HepG2 (cell line): ENCODE results near the gene SUCLA2. TPM values are rescaled to one million over a fixed set of nuclear protein-coding genes. Genes with fewer than 3 reads are reported as not detected.

Experiments
- ATAC-seq: fragments of 200-7000 bp; cut with Tn5 transposase; 3 replicates; pipeline ENCODE4 v1.9.1; 2020; ENCODE audit warnings: mild to moderate bottlenecking, moderate library complexity
- BruUV-seq: library from RNA; stranded (reverse); fragments of 400-500 nt; replicated peaks from 2 replicates; lab custom pipeline; 2021; lab: Mats Ljungman, UMichigan
- CTCF ChIA-PET: fragments of 300-600 bp; formaldehyde crosslinking; extraction: SDS; loops from one replicate; lab custom pipeline; 2021; ENCODE audit warnings: low total read pairs, inconsistent platforms, low intra/inter-chr PET ratio; lab: Yijun Ruan, JAX
- POLR2A ChIA-PET: fragments of 350-600 bp; sonication (Branson Sonifier 250); formaldehyde crosslinking; loops from one replicate; lab custom pipeline; 2020; ENCODE audit warnings: antibody characterized with exemption, inconsistent platforms; lab: Yijun Ruan, JAX
- DNase-seq: peaks from one replicate; pipeline ENCODE4 v3.0.0-alpha.2; 2015; ENCODE audit warnings: low spot score
- FAIRE-seq: peaks from 3 replicates; lab custom pipeline; 2011; peaks lifted over from hg19 to GRCh38; lab: Jason Lieb, UNC
- H2AFZ ChIP-seq: one replicate; pipeline ENCODE4 v1.6.1; 2011; ENCODE audit warnings: low read length, inconsistent platforms
- H3K27ac ChIP-seq: fragments of 300-600 bp; 3 replicates; pipeline ENCODE4 v1.8.0; 2011; ENCODE audit warnings: mixed run types, mild to moderate bottlenecking, mixed read lengths, low read length, inconsistent platforms; ENCODE audit not compliant: insufficient read depth; ENCODE audit errors: extremely low read length
- H3K27me3 ChIP-seq, 2 experiments: fragments of 200-600 bp in 1 of 2; 2 replicates in 1 of 2; 3 replicates in 1 of 2; pipeline versions ENCODE4 v1.6.0 to v1.8.0; 2011; ENCODE audit warnings: low read length in 2 of 2, mild to moderate bottlenecking in 2 of 2, moderate library complexity in 2 of 2, inconsistent platforms in 1 of 2; ENCODE audit not compliant: insufficient read depth in 2 of 2, control insufficient read depth in 1 of 2
- H3K36me3 ChIP-seq, 2 experiments: fragments of 200-600 bp in 1 of 2; replicated peaks in 1 of 2; 2 replicates in 1 of 2; 3 replicates in 1 of 2; pipeline versions ENCODE4 v1.5.1 to v1.8.0; 2011; ENCODE audit warnings: low read length in 2 of 2, inconsistent platforms in 1 of 2; ENCODE audit not compliant: insufficient read depth in 2 of 2, control insufficient read depth in 1 of 2
- H3K4me1 ChIP-seq: 2 replicates; pipeline ENCODE4 v1.5.1; 2012; ENCODE audit warnings: low read length, inconsistent platforms; ENCODE audit not compliant: insufficient read depth
- H3K4me2 ChIP-seq: 2 replicates; pipeline ENCODE4 v1.6.0; 2011; ENCODE audit warnings: low read depth, low read length, inconsistent platforms
- H3K4me3 ChIP-seq, 3 experiments: fragments of 200-600 bp in 1 of 3; sonication (generic), shearing (Covaris generic) in 1 of 3; replicated peaks in 1 of 3; 2 replicates each; pipeline ENCODE4 v1.5.1; 2011 to 2016; ENCODE audit warnings: low read length in 3 of 3, inconsistent platforms in 2 of 3, low read depth in 2 of 3, mild to moderate bottlenecking in 2 of 3, control low read depth in 1 of 3, mixed read lengths in 1 of 3; ENCODE audit not compliant: insufficient read depth in 1 of 3
- H3K79me2 ChIP-seq: one replicate; pipeline ENCODE4 v1.6.1; 2011; ENCODE audit warnings: low read length, inconsistent platforms; ENCODE audit not compliant: insufficient read depth
- H3K9ac ChIP-seq: 2 replicates; pipeline ENCODE4 v1.6.0; 2011; ENCODE audit warnings: mild to moderate bottlenecking, low read depth, low read length, inconsistent platforms; ENCODE audit not compliant: insufficient read depth
- H3K9me3 ChIP-seq: 2 replicates; pipeline ENCODE4 v1.5.1; 2012; ENCODE audit warnings: mild to moderate bottlenecking, low read length
- H4K20me1 ChIP-seq: 2 replicates; pipeline ENCODE4 v1.6.0; 2011; ENCODE audit warnings: inconsistent platforms, mild to moderate bottlenecking, low read length, moderate library complexity; ENCODE audit not compliant: insufficient read depth
- FOXJ3 ChIP-seq: sonication (generic); formaldehyde crosslinking; IDR thresholded peaks from 2 replicates; pipeline ENCODE4 v1.4.0; 2020; ENCODE audit warnings: missing genetic modification reagents, mild to moderate bottlenecking, borderline replicate concordance
- GABPB1 ChIP-seq: IDR thresholded peaks from 2 replicates; pipeline ENCODE4 v1.6.1; 2016; ENCODE audit warnings: mild to moderate bottlenecking, missing genetic modification reagents, moderate library complexity, missing compliant biosample characterization
- ISL2 ChIP-seq: sonication (generic); formaldehyde crosslinking; IDR thresholded peaks from 2 replicates; pipeline ENCODE4 v1.5.0; 2020; ENCODE audit warnings: missing genetic modification reagents
- MTA3 ChIP-seq: sonication (generic); formaldehyde crosslinking; IDR thresholded peaks from 2 replicates; pipeline ENCODE4 v1.4.0; 2020; ENCODE audit warnings: missing genetic modification reagents
- NCOA2 ChIP-seq: sonication (generic); formaldehyde crosslinking; IDR thresholded peaks from 2 replicates; pipeline ENCODE4 v1.8.0; 2022; ENCODE audit warnings: inconsistent platforms
- NPAS2 ChIP-seq: sonication (generic); formaldehyde crosslinking; IDR thresholded peaks from 2 replicates; pipeline ENCODE4 v1.8.0; 2022; ENCODE audit warnings: mild to moderate bottlenecking, missing genetic modification reagents, borderline replicate concordance
- PHB2 ChIP-seq: fragments of 450-650 bp; IDR thresholded peaks from 2 replicates; pipeline ENCODE4 v1.6.1; 2018; ENCODE audit not compliant: partially characterized antibody
- PRPF4 ChIP-seq: fragments of 200-400 bp; formaldehyde crosslinking; IDR thresholded peaks from 2 replicates; pipeline ENCODE4 v1.6.1; 2016; ENCODE audit warnings: low read length, low read depth; ENCODE audit not compliant: poor library complexity, severe bottlenecking
- SIX4 ChIP-seq: sonication (generic); formaldehyde crosslinking; IDR thresholded peaks from 2 replicates; pipeline ENCODE4 v1.4.0; 2020; ENCODE audit warnings: missing genetic modification reagents
- SMAD1 ChIP-seq: sonication (generic); formaldehyde crosslinking; IDR thresholded peaks from 2 replicates; pipeline ENCODE4 v1.4.0; 2020; ENCODE audit warnings: missing genetic modification reagents, low read depth, mild to moderate bottlenecking, borderline replicate concordance
- TBL1XR1 ChIP-seq: fragments of 150-350 bp; IDR thresholded peaks from 2 replicates; pipeline ENCODE4 v1.6.1; 2014; ENCODE audit warnings: borderline replicate concordance, low read length; ENCODE audit not compliant: partially characterized antibody
- ZFP36L2 ChIP-seq: sonication (generic); formaldehyde crosslinking; IDR thresholded peaks from 2 replicates; pipeline ENCODE4 v1.4.0; 2020; ENCODE audit warnings: missing genetic modification reagents
- ZNF446 ChIP-seq: sonication (generic); formaldehyde crosslinking; IDR thresholded peaks from 2 replicates; pipeline ENCODE4 v1.5.0; 2020; ENCODE audit warnings: mild to moderate bottlenecking, missing genetic modification reagents
- ZNF546 ChIP-seq: sonication (generic); formaldehyde crosslinking; conservative IDR thresholded peaks from 2 replicates; pipeline ENCODE4 v1.8.1; 2023; ENCODE audit warnings: mild to moderate bottlenecking, missing genetic modification reagents
- ZNF720 ChIP-seq: sonication (generic); formaldehyde crosslinking; IDR thresholded peaks from 2 replicates; pipeline ENCODE4 v1.4.0; 2020; ENCODE audit warnings: missing genetic modification reagents
- ZNF768 ChIP-seq: sonication (generic); formaldehyde crosslinking; IDR thresholded peaks from 2 replicates; pipeline ENCODE4 v1.4.0; 2020; ENCODE audit warnings: missing genetic modification reagents
- WGBS: methylation state at CpG from one replicate; pipeline ENCODE4 v1.1.6; 2017; ENCODE audit warnings: low lambda C conversion rate; 5-methylcytosine and 5-hydroxymethylcytosine counted together
- in situ Hi-C: cut with HindIII; loops from 2 replicates; pipeline ENCODE4 v1.10.0; 2017; ENCODE audit warnings: low pct_unique_long_range_greater_than_20kb; ENCODE audit not compliant: extremely low pct_ligation_motif_present
- intact Hi-C: fragments of 100-400 bp; cut with micrococcal nuclease; formaldehyde crosslinking; loops from one replicate; pipeline ENCODE4 v1.10.0; 2022; ENCODE audit not compliant: unreplicated experiment
- polyA plus RNA-seq, 8 experiments: library from polyadenylated mRNA; depleted of rRNA in 3 of 8; stranded (reverse) in 7 of 8; unstranded in 1 of 8; fragments of >200 nt; fragmentation: Illumina TruSeq in 4 of 8; extraction: Trizol in 4 of 8; gene quantifications; 2 replicates each; pipeline versions ENCODE4 v1.2.1 to v1.2.3, GENCODE V29; 2011 to 2016; ENCODE audit warnings: low read depth in 4 of 8, missing spikeins in 1 of 8, mixed read lengths in 1 of 8; ENCODE audit not compliant: insufficient read depth in 1 of 8
- total RNA-seq, 5 experiments: library from RNA; depleted of rRNA; stranded (reverse); fragments of >200 nt; fragmentation: Illumina TruSeq; extraction: Trizol; gene quantifications; 2 replicates each; pipeline ENCODE4 v1.2.3, GENCODE V29; 2016; ENCODE audit warnings: low read depth in 1 of 5
- TF ChIP-seq, protein P1 (sequence below): sonication (generic); formaldehyde crosslinking; IDR thresholded peaks from 2 replicates; pipeline ENCODE4 v1.5.0; 2020; ENCODE audit warnings: missing genetic modification reagents
- TF ChIP-seq, protein P2 (sequence below): sonication (generic); formaldehyde crosslinking; IDR thresholded peaks from 2 replicates; pipeline ENCODE4 v1.8.0; 2022; ENCODE audit warnings: mild to moderate bottlenecking, missing genetic modification reagents
- TF ChIP-seq, protein P3 (sequence below): sonication (generic); formaldehyde crosslinking; IDR thresholded peaks from 2 replicates; pipeline ENCODE4 v1.4.0; 2020; ENCODE audit warnings: missing genetic modification reagents

SUCLA2 gene
- total and polyA plus RNA-seq, 2 of the 13 experiments (the other 11 are each of a cell fraction or from before 2014, with no cell fraction given): 28.4 to 77.1 TPM

GRCh38 chr13:47929156-47929555 lies 71.9 kb downstream of the SUCLA2 start:
- FAIRE-seq: no peak
- BruUV-seq: no TSS peak

GRCh38 chr13:47917022-47917574 lies 84.0 kb downstream of the SUCLA2 start:
- Histone ChIP-seq H3K4me3 (no peak overlapping the region), H3K4me1 (no peaks in the 10 kb centered on the region), H3K27me3 (no peaks in the 10 kb centered on the region), H3K4me2 (no peak overlapping the region), H3K27ac (no peak overlapping the region), H3K36me3 (no peaks in the 10 kb centered on the region), H2AFZ (no peak overlapping the region), H3K9ac (no peak overlapping the region), H3K79me2 (no peaks in the 10 kb centered on the region), H3K9me3 (no peaks in the 10 kb centered on the region), H4K20me1 (no peaks in the 10 kb centered on the region)
- CTCF ChIA-PET: no interaction called here
- POLR2A ChIA-PET: no interaction called here
- no peak for ATAC-seq
- no TSS peak for BruUV-seq
- WGBS: 68% methylated on average over 3 of the region's 4 CpGs
- FAIRE-seq: no peak
- intact Hi-C loops (no loop called here), in situ Hi-C loops (no loop called here)
- no peak for DNase-seq
- TF ChIP-seq ZNF768 (CRISPR knock-in tag): no peak
- TF ChIP-seq PRPF4: no peak
- no peak for TF ChIP-seq NCOA2
- TF ChIP-seq, protein P1, sequence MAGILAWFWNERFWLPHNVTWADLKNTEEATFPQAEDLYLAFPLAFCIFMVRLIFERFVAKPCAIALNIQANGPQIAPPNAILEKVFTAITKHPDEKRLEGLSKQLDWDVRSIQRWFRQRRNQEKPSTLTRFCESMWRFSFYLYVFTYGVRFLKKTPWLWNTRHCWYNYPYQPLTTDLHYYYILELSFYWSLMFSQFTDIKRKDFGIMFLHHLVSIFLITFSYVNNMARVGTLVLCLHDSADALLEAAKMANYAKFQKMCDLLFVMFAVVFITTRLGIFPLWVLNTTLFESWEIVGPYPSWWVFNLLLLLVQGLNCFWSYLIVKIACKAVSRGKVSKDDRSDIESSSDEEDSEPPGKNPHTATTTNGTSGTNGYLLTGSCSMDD (CRISPR knock-in tag): no peak
- TF ChIP-seq ZNF546 (CRISPR knock-in tag): no peak
- no peak for TF ChIP-seq SMAD1
- TF ChIP-seq, protein P2, sequence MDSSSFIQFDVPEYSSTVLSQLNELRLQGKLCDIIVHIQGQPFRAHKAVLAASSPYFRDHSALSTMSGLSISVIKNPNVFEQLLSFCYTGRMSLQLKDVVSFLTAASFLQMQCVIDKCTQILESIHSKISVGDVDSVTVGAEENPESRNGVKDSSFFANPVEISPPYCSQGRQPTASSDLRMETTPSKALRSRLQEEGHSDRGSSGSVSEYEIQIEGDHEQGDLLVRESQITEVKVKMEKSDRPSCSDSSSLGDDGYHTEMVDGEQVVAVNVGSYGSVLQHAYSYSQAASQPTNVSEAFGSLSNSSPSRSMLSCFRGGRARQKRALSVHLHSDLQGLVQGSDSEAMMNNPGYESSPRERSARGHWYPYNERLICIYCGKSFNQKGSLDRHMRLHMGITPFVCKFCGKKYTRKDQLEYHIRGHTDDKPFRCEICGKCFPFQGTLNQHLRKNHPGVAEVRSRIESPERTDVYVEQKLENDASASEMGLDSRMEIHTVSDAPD (CRISPR knock-in tag): no peak
- no peak for TF ChIP-seq ZNF720 (CRISPR knock-in tag)
- no peak for TF ChIP-seq FOXJ3 (CRISPR knock-in tag)
- no peak for TF ChIP-seq PHB2
- TF ChIP-seq MTA3: no peak

More at GRCh38 chr13:47929156-47929555, 71.9 kb downstream of the SUCLA2 start:
- Histone ChIP-seq H3K4me2 (no peak overlapping the region), H3K9me3 (no peaks in the 10 kb centered on the region), H3K36me3 (no peaks in the 10 kb centered on the region), H3K4me1 (peaks cover 29% of the 10 kb centered on the region), H3K4me3 (no peak overlapping the region), H3K9ac (no peak overlapping the region), H3K79me2 (no peaks in the 10 kb centered on the region), H3K27me3 (no peaks in the 10 kb centered on the region), H3K27ac (no peak overlapping the region), H4K20me1 (no peaks in the 10 kb centered on the region), H2AFZ (no peak overlapping the region)
- TF ChIP-seq TBL1XR1 (no peak), GABPB1 (CRISPR knock-in tag) (no peak), ZFP36L2 (CRISPR knock-in tag) (no peak), ISL2 (CRISPR knock-in tag) (no peak), PRPF4 (no peak), SIX4 (CRISPR knock-in tag) (no peak), ZNF446 (CRISPR knock-in tag) (no peak), NPAS2 (no peak)
- TF ChIP-seq, protein P3, sequence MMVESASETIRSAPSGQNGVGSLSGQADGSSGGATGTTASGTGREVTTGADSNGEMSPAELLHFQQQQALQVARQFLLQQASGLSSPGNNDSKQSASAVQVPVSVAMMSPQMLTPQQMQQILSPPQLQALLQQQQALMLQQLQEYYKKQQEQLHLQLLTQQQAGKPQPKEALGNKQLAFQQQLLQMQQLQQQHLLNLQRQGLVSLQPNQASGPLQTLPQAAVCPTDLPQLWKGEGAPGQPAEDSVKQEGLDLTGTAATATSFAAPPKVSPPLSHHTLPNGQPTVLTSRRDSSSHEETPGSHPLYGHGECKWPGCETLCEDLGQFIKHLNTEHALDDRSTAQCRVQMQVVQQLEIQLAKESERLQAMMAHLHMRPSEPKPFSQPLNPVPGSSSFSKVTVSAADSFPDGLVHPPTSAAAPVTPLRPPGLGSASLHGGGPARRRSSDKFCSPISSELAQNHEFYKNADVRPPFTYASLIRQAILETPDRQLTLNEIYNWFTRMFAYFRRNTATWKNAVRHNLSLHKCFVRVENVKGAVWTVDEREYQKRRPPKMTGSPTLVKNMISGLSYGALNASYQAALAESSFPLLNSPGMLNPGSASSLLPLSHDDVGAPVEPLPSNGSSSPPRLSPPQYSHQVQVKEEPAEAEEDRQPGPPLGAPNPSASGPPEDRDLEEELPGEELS (CRISPR knock-in tag): no peak
- POLR2A ChIA-PET: no interaction called here
- no peak for DNase-seq
- ATAC-seq: no peak
- in situ Hi-C loops: no loop called here
- WGBS: 92% methylated on average over 3 of the region's 3 CpGs
- intact Hi-C loops: no loop called here
- CTCF ChIA-PET: no interaction called here
